HepG2 (cell line): ENCODE results near the gene SLC25A1. TPM values are rescaled to one million over a fixed set of nuclear protein-coding genes. Genes with fewer than 3 reads are reported as not detected.
A peak's percentile ranks its signal among the peaks of the same experiment; 100 is the strongest.

Source experiments
- GTF2F1 ChIP-seq: fragments of 150-350 bp; IDR thresholded peaks from 2 replicates; pipeline ENCODE4 v1.6.1; 2014; ENCODE audit warnings: low read length
- HMGA1 ChIP-seq: sonication (generic); formaldehyde crosslinking; conservative IDR thresholded peaks from 2 replicates; pipeline ENCODE4 v1.4.0; 2020; ENCODE audit warnings: missing genetic modification reagents
- HOXA3 ChIP-seq: sonication (generic); formaldehyde crosslinking; IDR thresholded peaks from 2 replicates; pipeline ENCODE4 v1.5.0; 2020; ENCODE audit warnings: missing genetic modification reagents
- KAT2B ChIP-seq: fragments of 150-350 bp; IDR thresholded peaks from 2 replicates; pipeline ENCODE4 v1.6.1; 2014; ENCODE audit warnings: low read depth, low read length, borderline replicate concordance
- MTF2 ChIP-seq: sonication (generic); formaldehyde crosslinking; IDR thresholded peaks from 2 replicates; pipeline ENCODE4 v1.5.0; 2020; ENCODE audit warnings: missing genetic modification reagents, borderline replicate concordance
- NFIC ChIP-seq: IDR thresholded peaks from 2 replicates; pipeline ENCODE4 v1.6.1; 2012; ENCODE audit warnings: mild to moderate bottlenecking, low read length, inconsistent platforms
- NRL ChIP-seq: sonication (generic); formaldehyde crosslinking; IDR thresholded peaks from 2 replicates; pipeline ENCODE4 v1.5.0; 2020; ENCODE audit warnings: missing genetic modification reagents, mild to moderate bottlenecking, moderate library complexity, borderline replicate concordance
- POLR2G ChIP-seq: fragments of 200-400 bp; formaldehyde crosslinking; IDR thresholded peaks from 2 replicates; pipeline ENCODE4 v1.6.1; 2018; ENCODE audit warnings: mild to moderate bottlenecking, low read depth, low read length, moderate library complexity
- SMAD1 ChIP-seq: sonication (generic); formaldehyde crosslinking; IDR thresholded peaks from 2 replicates; pipeline ENCODE4 v1.4.0; 2020; ENCODE audit warnings: missing genetic modification reagents, low read depth, mild to moderate bottlenecking, borderline replicate concordance
- SYNCRIP ChIP-seq: fragments of 200-400 bp; formaldehyde crosslinking; IDR thresholded peaks from 2 replicates; pipeline ENCODE4 v1.6.1; 2018; ENCODE audit warnings: mild to moderate bottlenecking, low read depth, low read length; ENCODE audit not compliant: insufficient read depth
- TRIM24 ChIP-seq: sonication (generic); formaldehyde crosslinking; IDR thresholded peaks from 2 replicates; pipeline ENCODE4 v1.8.0; 2022; ENCODE audit warnings: mild to moderate bottlenecking, missing genetic modification reagents
- WIZ ChIP-seq: sonication (generic); formaldehyde crosslinking; IDR thresholded peaks from 2 replicates; pipeline ENCODE4 v1.5.1; 2020; ENCODE audit warnings: mild to moderate bottlenecking, missing genetic modification reagents
- ZNF124 ChIP-seq: sonication (generic); formaldehyde crosslinking; IDR thresholded peaks from 2 replicates; pipeline ENCODE4 v1.4.0; 2020; ENCODE audit warnings: missing genetic modification reagents
- ZNF841 ChIP-seq: sonication (generic); formaldehyde crosslinking; IDR thresholded peaks from 2 replicates; pipeline ENCODE4 v1.8.1; 2023; ENCODE audit warnings: missing genetic modification reagents, borderline replicate concordance
- polyA plus RNA-seq, 8 experiments: library from polyadenylated mRNA; depleted of rRNA in 3 of 8; stranded (reverse) in 7 of 8; unstranded in 1 of 8; fragments of >200 nt; fragmentation: Illumina TruSeq in 4 of 8; extraction: Trizol in 4 of 8; gene quantifications; 2 replicates each; pipeline versions ENCODE4 v1.2.1 to v1.2.3, GENCODE V29; 2011 to 2016; ENCODE audit warnings: low read depth in 4 of 8, missing spikeins in 1 of 8, mixed read lengths in 1 of 8; ENCODE audit not compliant: insufficient read depth in 1 of 8
- total RNA-seq, 5 experiments: library from RNA; depleted of rRNA; stranded (reverse); fragments of >200 nt; fragmentation: Illumina TruSeq; extraction: Trizol; gene quantifications; 2 replicates each; pipeline ENCODE4 v1.2.3, GENCODE V29; 2016; ENCODE audit warnings: low read depth in 1 of 5
- TF ChIP-seq, protein P1 (sequence below): sonication (generic); formaldehyde crosslinking; IDR thresholded peaks from 2 replicates; pipeline ENCODE4 v1.4.0; 2020; ENCODE audit warnings: missing genetic modification reagents, borderline replicate concordance
- TF ChIP-seq, protein P2 (sequence below): sonication (generic); formaldehyde crosslinking; IDR thresholded peaks from 2 replicates; pipeline ENCODE4 v1.4.0; 2020; ENCODE audit warnings: low read depth, missing genetic modification reagents
- TF ChIP-seq, protein P3 (sequence below), 2 experiments: sonication (generic) in 1 of 2; formaldehyde crosslinking in 1 of 2; IDR thresholded peaks; 2 replicates each; pipeline versions ENCODE4 v1.5.1 to v1.6.1; 2011 to 2020; ENCODE audit warnings: borderline replicate concordance in 1 of 2, low read depth in 1 of 2, low read length in 1 of 2, mild to moderate bottlenecking in 1 of 2, missing genetic modification reagents in 1 of 2, moderate library complexity in 1 of 2

SLC25A1 gene
- total and polyA plus RNA-seq, 2 of the 13 experiments (the other 11 are each of a cell fraction or from before 2014, with no cell fraction given), result 49.4 to 161 TPM

DNA sequence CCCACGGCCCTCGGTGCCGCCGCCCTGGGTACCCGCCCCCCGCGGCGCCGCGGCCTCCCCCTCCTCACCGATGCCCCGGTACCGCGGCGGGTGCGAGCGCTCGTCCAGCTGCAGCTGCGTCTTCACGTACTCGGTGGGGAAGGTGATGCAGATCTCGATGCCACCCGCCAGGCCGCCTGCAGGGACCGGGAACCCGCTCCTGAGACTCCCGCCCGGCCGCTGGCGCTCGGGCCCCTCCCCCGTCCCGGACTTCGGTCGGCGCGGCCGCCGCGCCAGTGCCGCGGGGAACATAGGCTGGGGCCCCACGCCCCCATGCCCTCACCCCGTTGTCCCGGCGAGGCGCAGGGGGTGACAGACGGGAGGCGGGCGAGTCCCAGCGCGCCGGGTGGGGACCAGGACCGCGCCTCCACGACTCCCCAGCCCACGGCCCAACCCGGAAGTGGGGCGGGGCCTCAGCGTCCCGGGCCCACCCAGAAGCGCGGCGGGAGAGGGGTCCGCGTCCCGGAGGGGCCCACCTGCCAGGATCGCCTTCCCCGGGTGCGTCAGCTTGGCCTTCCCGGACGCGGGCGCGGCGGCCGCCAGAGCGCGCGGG, 375 bp downstream of the SLC25A1 start (continued):
- TF ChIP-seq, protein P1, sequence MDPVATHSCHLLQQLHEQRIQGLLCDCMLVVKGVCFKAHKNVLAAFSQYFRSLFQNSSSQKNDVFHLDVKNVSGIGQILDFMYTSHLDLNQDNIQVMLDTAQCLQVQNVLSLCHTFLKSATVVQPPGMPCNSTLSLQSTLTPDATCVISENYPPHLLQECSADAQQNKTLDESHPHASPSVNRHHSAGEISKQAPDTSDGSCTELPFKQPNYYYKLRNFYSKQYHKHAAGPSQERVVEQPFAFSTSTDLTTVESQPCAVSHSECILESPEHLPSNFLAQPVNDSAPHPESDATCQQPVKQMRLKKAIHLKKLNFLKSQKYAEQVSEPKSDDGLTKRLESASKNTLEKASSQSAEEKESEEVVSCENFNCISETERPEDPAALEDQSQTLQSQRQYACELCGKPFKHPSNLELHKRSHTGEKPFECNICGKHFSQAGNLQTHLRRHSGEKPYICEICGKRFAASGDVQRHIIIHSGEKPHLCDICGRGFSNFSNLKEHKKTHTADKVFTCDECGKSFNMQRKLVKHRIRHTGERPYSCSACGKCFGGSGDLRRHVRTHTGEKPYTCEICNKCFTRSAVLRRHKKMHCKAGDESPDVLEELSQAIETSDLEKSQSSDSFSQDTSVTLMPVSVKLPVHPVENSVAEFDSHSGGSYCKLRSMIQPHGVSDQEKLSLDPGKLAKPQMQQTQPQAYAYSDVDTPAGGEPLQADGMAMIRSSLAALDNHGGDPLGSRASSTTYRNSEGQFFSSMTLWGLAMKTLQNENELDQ (CRISPR knock-in tag), result no peak
- TF ChIP-seq HMGA1, result no peak
- TF ChIP-seq KAT2B, result no peak
- no peak for TF ChIP-seq GTF2F1
- TF ChIP-seq HOXA3 (CRISPR knock-in tag), result no peak; the same call in 1 of the 2 replicates
- TF ChIP-seq, protein P2, sequence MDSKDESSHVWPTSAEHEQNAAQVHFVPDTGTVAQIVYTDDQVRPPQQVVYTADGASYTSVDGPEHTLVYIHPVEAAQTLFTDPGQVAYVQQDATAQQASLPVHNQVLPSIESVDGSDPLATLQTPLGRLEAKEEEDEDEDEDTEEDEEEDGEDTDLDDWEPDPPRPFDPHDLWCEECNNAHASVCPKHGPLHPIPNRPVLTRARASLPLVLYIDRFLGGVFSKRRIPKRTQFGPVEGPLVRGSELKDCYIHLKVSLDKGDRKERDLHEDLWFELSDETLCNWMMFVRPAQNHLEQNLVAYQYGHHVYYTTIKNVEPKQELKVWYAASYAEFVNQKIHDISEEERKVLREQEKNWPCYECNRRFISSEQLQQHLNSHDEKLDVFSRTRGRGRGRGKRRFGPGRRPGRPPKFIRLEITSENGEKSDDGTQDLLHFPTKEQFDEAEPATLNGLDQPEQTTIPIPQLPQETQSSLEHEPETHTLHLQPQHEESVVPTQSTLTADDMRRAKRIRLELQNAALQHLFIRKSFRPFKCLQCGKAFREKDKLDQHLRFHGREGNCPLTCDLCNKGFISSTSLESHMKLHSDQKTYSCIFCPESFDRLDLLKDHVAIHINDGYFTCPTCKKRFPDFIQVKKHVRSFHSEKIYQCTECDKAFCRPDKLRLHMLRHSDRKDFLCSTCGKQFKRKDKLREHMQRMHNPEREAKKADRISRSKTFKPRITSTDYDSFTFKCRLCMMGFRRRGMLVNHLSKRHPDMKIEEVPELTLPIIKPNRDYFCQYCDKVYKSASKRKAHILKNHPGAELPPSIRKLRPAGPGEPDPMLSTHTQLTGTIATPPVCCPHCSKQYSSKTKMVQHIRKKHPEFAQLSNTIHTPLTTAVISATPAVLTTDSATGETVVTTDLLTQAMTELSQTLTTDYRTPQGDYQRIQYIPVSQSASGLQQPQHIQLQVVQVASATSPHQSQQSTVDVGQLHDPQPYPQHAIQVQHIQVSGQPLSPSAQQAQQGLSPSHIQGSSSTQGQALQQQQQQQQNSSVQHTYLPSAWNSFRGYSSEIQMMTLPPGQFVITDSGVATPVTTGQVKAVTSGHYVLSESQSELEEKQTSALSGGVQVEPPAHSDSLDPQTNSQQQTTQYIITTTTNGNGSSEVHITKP, result no peak
- TF ChIP-seq WIZ (CRISPR knock-in tag), result no peak
- 0 out of 2 replicates have a peak, but pooled peaks have one; percentile 87 for TF ChIP-seq SMAD1
- no peak; the same call in 1 of the 2 replicates for TF ChIP-seq ZNF841 (CRISPR knock-in tag)
- TF ChIP-seq MTF2, result no peak
- no peak for TF ChIP-seq ZNF124
- no peak for TF ChIP-seq POLR2G
- TF ChIP-seq NFIC, result no peak
- TF ChIP-seq SYNCRIP, result no peak
- TF ChIP-seq, protein P3, sequence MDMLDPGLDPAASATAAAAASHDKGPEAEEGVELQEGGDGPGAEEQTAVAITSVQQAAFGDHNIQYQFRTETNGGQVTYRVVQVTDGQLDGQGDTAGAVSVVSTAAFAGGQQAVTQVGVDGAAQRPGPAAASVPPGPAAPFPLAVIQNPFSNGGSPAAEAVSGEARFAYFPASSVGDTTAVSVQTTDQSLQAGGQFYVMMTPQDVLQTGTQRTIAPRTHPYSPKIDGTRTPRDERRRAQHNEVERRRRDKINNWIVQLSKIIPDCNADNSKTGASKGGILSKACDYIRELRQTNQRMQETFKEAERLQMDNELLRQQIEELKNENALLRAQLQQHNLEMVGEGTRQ (IDR thresholded peaks at IDR 0.05; ENCODE audit: low read depth, low read length), result no peak
- TF ChIP-seq, protein P3 (CRISPR knock-in tag; IDR thresholded peaks at IDR 0.05; ENCODE audit: borderline replicate concordance), result no peak
- no peak for TF ChIP-seq NRL (CRISPR knock-in tag)
- TF ChIP-seq TRIM24 (CRISPR knock-in tag), result no peak
